HT-29 (cell line): ENCODE results near the gene MAT2A. TPM values are rescaled to one million over a fixed set of nuclear protein-coding genes. Genes with fewer than 3 reads are reported as not detected.
"Not testable (repeated sequence)": the region's sequence is repeated elsewhere in the genome, so short reads cannot be mapped to it uniquely, and the experiment has no call there.

ENCODE experiments used
- DNase-seq: peaks from one replicate; pipeline ENCODE4 v3.0.0-alpha.2; 2015; ENCODE audit warnings: low spot score
- total RNA-seq: library from RNA; depleted of rRNA; stranded (reverse); fragments of >200 nt; shearing (Covaris generic); gene quantifications from 2 replicates; pipeline ENCODE4 v1.2.3, GENCODE V29; 2014

Gene MAT2A
- total RNA-seq, 1 experiment from 2014 or later: 205 TPM

DNA sequence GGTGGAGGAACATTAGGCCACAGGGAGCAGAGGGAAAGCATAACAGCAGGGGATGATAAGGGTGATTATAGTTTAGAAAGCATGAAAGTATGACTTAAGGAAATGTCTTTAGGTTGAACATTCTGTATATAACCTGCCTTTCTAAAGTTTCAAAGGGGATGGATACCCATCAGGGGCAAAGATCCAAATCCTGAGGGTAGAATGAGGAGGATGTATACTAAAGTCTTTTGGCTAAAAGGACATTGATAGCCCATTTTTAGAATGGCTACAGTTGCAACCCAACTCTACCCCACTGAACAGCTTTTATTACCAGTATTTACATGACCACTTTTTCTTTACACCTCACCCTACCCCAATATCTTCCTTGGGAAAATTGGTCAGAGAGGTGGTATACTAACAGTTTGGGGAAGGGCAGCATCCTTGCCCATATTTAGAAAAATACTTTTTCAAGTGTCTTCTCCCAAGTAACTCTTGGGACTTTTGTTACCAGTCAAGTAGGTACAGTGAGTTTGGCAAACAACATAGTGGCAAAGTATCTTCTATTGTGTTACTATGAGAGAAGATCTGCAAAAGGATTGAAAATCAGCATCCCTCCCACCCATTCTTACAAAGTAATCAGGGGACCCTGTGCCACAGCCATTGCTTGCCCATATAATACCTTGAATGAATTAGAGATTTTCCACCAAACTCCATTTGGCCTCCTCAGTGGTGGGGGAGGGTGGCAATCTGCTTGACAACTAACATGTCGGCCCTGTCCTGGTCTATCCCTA lies 8.3 kb downstream of the MAT2A start:
- DNase-seq: no peak

DNA sequence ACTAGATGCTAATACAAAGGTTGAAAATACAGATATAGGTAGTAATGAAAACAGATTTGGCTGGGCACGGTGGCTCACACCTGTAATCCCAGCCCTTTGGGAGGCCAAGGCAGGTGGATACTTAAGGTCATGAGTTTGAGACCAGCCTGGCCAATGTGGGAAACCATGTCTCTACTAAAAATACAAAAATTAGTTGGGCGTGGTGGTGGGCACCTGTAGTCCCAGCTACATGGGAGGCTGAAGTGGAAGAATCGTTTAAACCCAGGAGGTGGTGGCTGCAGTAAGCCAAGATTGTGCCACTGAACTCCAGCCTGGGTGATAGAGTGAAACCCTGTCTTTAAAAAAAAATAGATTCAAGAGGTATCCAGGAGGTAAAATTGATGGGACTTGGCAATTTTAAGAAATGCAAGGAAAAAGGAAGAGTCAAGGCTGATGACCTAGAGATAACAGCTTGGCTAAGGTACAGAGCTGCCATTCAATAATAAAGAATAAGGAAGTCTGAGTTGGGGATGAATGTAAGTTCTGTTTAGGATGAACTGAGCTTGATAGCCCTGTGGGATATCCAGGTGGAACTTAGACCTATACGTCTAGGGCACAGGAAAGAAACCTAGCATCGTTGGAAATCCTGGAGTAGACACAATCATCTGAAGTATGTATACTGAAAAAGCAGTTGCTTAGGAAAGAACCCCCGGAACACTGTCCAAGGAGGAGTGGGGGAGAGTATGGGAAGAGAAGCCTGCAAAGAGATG lies 9.1 kb downstream of the MAT2A start:
- DNase-seq: no peak

DNA sequence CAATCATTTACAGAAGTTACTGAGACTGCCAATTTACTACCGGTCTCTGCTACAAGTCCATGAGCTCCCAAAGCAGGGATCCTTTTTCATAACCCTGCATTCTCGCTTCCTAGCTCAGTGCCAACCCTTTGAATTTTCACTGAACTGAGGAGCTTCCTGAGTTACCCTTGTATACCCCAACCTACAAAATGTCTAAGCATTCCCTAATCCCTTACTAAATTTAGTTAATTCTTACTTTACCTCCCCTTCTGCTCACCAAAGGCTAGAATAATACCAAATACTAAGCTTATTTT lies 9.6 kb downstream of the MAT2A start:
- no peak for DNase-seq

DNA sequence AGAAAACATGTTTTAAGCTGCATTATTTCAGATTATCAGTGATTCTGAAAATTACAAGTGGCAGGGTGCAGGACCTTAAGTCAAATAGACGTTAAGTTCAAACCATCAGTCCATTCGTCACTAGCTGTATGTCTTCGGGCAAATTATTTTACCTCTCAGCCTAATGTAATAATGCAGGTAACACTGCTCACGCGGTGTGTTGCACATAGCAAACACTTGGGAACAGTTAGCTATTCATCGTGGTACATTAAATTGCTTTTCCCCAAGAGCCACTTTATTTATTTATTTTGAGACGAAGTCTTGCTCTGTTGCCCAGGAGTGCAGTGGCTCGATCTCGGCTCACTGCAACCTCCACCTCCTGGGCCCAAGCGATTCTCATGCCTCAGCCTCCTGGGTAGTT lies 10.1 kb downstream of the MAT2A start:
- no peak for DNase-seq

DNA sequence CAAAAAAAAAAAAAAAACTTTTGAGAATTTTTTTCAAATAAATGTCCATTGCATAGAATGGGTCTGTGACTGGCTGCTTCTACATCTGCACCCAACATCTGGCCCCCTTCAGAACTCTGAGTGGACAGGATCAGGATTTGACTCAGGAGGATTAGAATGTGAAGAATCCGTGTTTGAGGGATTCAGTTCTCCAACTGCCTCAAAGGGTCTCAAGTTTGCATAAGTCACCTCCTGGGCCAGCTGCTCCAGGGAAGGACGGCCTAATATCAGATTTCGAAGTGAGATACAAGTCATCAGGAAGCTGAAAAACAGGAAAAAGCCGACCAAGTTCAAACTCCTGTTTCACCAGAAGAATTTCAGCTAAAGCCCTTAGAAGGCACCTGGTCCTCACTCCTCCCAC lies 10.9 kb downstream of the MAT2A start:
- no peak for DNase-seq

DNA sequence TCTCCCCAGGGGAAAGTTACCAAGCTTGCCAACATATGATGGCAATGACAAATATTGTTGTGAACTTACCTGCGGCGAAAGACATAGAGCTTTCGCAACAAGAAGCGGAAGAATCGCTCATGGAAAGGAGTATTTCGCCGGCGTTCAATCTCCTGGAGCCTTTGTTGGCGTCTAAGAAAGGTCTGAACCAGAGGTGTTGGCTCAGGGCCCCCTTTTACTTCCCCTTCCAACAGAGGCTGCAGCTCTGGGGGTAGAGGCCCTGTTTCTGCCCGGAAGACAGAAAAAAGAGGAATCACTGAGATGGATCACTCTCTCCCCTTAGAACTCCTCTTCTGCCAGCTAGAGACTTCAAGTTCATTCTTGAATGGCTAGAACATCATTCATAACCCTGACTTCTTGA lies 11.5 kb downstream of the MAT2A start:
- no peak for DNase-seq

DNA sequence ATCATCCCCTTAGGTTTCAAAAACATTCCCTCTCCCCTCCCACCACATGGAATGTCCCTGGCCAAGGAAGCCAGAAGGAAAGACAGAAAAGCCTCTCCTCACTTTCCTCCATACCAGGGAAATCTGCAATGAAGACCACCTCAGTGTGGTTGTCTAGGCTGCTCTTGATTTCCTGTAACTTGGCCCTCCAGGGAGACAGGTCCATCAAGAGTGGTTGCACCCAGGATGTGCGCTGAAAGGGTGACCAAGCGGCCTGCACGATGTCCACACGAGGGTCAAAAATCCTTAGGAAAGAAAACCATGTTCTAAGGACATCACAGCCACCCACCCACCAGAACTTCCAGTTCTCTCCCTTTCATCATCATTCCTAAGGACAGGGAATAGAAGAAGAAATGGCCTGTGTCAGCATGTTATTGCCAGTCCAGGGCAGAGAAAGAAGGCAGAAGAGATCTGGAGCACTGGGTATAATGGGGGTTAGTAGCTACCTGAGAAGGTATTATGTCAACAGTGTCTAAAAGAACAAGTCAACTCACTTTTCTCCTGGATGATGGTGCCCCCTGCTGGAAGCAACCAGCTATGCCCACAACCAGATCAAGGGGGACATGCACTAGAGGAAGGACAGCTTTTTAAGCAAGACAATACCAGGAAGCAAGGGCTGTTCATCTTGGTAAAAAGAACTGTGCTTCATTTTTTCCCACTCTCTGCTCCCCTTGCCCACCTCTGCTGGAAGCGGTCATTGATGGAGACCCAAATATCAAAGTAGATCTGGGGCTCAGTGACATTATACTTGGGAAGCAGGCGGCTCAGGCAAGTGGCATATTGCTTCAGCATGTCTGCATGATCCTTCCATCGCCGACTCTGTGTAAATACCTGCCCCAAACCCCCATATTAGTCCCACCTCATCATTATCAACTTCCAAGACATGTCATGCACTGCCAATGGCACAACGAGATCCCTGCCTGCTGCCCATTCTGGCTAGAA lies 13.0 kb downstream of the MAT2A start:
- peak; percentile 94 for DNase-seq

DNA sequence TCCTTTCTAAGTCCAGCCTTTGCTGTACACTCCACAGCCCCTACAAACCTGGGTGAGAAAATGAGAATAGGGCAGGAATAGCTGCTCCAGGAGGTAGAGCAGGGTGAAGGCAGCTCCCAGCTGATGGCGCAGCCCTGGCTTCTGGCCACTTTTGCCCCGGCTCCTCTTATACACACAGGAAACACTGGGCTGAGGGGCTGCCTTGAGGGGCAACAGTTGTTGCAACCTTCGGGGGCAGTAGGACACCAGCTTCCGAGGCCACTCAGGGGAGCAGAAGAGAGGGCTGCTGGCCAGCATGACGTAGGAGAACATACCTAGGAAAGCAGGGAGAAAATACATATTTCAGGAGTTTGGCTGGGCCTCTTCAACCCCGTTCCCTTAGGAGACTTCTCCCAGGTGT lies 14.2 kb downstream of the MAT2A start:
- DNase-seq: no peak

DNA sequence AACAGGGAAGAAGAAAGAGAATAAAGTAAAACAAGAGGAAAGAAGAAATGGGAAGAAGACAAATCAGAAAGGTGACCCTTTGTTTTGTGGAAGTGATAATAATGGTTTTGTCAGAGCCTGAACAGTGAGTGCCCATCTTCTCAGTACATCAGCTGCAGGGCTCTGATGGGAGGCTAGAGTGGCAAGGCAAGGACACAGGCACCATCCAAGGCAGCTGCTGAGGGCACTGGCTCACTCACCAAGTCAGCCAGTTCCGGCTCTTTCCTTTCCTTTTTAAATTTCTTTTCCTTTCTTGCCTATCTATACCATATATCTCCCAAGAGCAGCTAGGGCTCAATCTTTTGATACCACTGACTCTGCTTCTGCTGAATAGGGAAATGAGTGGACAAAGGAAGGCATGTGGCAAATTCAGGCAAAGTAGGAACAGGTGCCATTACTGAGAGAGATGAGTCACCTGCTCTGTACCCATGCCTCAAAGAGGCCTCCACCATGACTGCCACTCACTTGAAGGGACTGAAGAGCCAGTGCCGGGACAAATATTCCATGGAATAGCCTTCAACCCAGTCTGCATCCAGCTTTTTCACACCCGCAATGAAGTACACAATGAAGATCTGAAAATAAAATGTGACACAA lies 16.1 kb downstream of the MAT2A start:
- no peak for DNase-seq

DNA sequence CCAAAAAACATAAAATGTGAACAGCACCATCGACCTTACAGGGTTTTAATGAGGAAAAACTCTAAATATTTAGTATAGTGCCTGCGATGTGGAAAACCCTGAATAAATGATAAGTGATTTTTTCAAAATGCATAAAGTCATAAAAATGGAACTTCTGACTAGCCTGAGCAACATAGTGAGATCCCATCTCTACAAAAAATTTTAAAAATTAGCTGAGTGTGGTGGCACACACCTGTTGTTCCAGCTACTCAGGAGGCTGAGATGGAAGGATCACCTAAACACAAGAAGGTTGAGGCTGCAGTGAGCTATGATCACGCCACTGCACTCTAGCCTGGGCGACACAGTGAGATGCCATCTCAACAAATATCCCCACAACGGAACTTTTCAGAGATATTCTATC lies 18.2 kb downstream of the MAT2A start:
- no peak for DNase-seq

DNA sequence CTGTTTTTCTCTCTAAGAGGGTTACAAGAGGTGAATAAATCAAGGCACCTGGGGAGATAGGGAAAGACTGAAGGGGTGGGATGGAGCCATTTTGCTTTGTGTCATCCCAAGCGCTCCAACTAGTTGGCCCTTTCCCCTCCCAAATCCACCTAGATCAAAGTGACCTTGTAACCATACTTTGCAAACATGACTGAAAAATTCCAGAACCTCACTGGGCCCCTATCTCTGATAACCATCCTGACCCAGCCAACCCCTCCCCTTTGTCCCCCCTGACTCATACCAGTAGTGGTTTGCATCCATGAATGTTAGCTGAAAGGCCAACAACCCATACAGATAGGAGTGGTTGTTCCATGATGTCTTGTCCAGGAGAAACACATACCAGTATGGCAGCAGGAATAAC lies 19.2 kb downstream of the MAT2A start:
- no peak for DNase-seq

DNA sequence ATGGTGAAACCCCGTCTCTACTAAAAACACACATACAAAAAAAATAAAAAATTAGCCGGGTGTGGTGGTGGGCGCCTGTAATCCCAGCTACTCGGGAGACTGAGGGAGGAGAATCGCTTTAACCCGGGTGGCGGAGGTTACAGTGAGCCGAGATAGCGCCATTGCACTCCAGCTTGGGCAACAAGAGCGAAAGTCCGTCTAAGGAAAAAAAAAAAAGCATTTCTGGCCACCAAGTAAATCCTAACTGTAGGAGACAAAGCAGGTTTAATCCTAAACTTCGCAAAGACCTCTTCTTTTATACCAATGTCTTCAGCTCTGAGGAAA lies 21.4 kb downstream of the MAT2A start:
- not testable (repeated sequence) for DNase-seq

DNA sequence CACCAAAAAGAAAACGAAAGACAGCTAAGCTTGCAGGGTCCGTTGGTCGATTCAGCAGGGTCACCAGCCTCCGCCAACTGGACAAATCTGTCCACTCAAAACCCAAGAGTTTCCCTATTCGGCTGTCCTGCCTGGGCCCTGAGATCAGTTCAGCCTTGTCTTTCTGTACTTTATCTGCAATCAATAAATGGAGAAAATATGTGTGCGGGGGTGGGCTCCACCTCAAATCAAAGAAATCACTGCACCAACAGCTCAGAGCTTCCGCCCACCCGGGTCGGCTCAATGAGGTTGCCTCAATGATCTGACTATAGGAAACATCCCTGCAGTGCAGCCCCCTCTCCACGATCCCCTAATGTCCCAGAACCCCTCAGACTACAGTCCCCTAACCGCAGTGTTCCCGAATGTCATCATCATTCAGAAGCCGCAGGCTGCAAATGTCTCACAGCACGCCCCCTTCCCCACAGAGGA lies 21.9 kb downstream of the MAT2A start:
- DNase-seq: no peak

DNA sequence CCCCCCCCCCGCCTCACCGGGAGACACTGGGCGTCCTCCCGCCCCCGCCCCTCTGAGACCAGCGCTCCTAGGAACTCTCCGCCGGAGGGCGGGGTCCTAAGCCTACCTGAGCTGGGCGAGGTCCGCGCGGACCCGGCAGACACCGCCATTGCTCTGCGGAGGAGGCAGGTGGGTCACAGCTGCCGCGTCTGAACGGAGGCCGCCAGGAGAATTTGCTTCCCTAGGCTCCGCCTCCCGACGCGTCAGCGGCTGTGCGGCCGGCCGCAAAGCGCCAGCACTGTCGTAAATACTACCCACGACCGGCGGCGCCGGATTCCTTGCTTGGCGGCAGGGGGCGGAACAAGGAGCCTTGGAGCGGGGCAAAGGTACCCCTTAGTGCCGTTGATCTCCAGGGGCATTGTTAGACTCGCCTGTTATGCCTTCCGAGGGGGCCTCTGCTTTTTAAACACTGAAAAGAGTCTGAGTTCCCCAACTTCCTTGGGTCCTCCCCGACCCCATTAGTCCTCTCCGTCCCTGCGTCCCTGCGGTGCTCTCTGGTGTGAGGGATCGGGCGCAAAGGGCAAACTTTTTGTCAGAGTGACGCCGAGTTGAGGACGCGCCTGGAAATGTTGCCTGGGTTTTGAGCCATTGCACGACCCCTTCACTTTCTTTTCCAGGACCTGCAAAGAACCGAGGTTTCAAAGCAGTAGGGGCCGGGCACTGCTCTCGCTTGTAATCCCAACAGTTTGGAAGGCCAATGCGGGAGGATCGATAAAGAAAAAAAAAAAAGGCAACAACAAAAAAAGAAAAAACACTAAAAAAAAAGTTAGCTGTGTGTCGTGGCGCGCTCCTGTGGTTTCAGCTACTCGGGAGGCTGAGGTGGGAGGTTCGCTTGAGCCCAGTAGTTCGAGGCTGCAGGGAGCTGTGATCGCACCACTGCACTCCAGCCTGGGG lies 22.6 kb downstream of the MAT2A start, which contains the start of gene GGCX:
Gene GGCX, minus strand, starts transcription at position 214 of the 933 bp plus-strand sequence. Its CDS starts 65 bp downstream, at position 149.
- peak; percentile 95 for DNase-seq

DNA sequence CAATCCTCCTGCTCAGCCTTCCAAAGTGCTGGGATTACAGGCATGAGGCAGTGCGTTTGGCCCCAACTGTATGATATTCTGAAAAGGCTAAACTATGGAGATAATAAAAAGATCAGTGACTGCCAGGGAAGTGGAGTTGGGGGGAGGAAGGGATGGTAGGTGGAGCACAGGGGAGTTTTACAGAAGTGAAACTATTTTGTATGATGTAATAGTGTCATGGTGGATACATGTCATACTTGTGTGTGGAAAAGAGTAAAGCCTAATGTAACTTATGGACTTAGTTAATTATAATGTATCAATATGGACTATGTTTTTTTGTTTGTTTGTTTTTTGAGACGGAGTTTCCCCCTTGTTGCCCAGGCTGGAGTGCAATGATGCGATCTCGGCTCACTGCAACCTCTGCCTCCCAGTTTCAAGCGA lies 25.2 kb downstream of the MAT2A start:
- no peak for DNase-seq

DNA sequence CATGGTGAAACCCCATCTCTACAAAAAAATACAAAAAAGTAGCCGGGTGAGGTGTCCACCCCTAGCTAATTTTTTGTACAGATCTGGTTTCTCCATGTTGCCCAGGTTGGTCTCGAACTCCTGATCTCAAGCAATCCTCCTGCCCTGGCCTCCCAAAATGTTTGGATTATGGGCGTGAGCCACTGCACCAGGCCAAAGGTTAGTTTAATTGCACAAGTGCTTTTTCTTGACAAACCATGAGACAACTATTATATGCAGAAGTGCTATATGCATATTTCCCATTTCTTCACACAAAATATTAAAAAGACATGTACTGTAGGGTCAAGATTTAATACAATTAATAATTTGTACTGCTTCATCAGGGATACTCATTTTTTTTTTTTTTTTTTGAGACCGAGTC lies 27.3 kb downstream of the MAT2A start:
- no peak for DNase-seq

DNA sequence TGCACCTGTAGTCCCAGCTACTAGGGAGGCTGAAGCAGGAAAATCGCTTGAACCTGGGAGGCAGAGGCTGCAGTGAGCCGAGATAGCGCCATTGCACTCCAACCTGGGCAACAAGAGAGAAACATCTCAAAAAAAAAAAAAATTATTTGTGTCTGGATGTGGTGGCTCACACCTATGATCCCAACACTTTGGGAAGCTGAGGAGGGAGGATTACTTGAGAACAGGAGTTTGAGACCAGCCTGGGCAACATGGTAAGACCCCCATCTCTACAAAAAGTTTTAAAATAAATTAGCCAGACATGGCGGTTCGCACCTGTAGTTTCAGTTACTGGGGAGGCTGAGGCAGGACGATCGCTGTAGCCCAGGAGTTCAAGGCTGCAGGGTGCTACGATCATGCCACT lies 36.8 kb downstream of the MAT2A start:
- DNase-seq: no peak

DNA sequence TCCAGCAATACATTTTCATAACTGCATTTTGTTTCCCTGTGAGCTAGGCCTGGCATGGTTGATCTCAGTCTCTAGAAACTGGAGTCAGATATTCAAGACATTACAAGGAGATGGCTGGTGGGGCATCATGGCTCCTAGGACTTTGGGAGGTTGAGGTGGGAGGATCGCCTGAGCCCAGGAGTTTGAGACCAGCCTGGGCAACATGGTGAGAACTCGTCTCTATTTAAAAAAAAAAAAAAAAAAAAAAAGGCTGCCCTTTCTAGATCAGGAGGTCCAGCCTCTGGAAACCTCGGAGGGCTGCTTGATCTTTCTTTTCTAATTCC lies 38.1 kb downstream of the MAT2A start:
- DNase-seq: peak; percentile 9

DNA sequence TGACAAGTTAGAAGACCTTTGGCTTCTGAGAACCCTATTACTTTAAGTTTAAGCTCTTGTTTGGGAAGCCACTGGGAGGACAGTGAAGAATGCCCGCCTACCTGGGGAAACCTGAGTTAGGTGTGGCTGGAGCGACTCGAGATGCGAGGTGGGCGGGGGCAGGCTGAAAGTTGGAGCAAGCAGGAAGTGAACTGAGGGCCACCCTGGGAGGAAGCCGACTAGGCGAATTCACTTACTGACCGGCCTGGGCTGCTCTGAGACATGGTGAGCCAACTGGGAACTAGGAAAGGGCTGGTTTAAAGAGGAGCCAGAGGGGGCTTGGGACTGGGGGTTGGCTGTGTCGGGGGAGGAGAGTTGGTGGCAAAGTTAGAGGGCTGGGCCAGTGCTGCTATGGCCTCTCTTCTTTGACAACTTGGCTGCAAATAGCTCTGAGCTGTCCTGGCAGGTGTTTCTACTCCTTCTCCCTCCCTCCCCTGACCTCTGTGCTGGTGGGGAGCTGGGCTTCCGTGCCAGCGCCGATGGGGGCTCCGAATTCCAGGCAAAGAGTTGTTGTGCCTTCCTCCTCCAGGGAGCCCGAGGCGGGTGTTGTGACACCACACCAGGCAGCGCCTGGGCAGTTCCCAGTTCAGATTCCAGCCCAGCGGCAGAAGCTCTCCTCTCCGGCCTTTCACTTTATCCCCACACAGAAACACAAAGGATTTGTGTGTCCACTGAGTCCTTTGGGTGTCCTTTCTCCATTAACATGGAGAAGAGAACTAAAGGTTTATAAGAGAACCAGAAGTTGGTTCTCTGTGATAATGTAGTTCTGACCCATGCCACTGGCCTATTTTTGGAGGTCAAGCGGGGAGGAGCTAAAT lies 38.6 kb downstream of the MAT2A start, which contains the start of gene VAMP8:
Gene VAMP8, plus strand, starts transcription at position 201 of the 857 bp plus-strand sequence. Its CDS starts 61 bp downstream, at position 262.
- peak; percentile 82 for DNase-seq
